GM11168 (cell line): ENCODE measurements around the gene POLR3A.

Experiments
- in situ Hi-C: fragments of 300-500 bp; cut with MboI; formaldehyde crosslinking; loops from one replicate; pipeline ENCODE4 v1.12.0; 2022; ENCODE audit warnings: low sequenced_read_pairs; ENCODE audit not compliant: unreplicated experiment

The POLR3A gene

DNA sequence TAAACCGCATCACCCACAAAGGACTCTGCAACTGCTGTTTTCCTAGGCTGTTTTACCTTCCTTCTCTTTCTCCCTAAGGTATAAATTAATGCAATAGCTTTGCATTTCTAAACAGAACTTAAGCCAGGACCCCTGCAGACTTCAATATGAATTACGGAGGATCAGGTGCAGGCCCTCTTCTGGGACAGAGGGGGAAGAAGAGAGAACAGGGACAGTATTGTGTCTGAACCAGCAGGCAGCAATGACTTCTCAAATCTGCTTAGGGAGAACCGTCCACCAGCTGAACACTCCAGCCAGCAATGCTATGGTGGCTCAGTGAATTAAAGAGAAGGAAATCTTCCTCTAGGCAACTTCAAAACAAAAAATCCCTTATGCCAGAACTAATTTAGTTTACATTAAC is 35.7 kb downstream of the POLR3A start:
- in situ Hi-C loops: no loop called here

GRCh38 chr10:77989081-77989724 is 40.1 kb downstream of the POLR3A start:
- in situ Hi-C loops: no loop called here

DNA sequence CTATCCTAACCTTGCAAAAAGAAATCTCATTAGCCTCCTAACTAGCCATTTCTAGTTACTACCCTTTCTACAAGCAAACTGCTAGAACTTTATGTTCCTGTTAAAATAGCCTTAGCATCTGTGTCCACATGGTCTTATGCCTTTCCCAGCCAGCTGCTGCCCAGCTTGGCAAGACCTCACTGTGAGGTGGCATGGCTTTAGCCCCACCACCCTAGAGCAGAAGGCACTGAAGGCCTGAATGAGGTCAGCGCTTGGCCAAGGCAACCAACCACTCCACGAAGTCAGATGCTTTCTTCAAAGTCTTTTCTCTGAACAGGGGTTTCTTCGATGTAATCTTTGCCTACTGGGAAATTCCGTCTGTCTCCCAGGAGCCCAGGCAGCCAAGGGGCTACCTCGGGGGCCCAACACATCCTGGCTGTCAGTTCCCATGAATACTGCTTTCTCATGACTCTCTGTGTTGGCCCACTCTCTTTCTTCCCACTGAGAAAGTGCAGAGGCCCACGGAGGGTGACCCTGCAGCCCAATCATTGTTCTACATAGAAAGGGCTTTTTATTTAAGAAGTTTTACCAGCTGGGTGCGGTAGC is 41.6 kb downstream of the POLR3A start:
- in situ Hi-C loops: no loop called here

- in situ Hi-C loops: no loop called here
These were observed 44.3 kb downstream of the POLR3A start for GRCh38 chr10:77984986-77985385.

GRCh38 chr10:77983384-77984341 is 45.7 kb downstream of the POLR3A start:
- in situ Hi-C loops: no loop called here

- in situ Hi-C loops: no loop called here
These were observed 48.0 kb downstream of the POLR3A start for GRCh38 chr10:77981281-77981680.

- in situ Hi-C loops: no loop called here
These were observed 50.1 kb downstream of the POLR3A start for GRCh38 chr10:77979221-77979620.

DNA sequence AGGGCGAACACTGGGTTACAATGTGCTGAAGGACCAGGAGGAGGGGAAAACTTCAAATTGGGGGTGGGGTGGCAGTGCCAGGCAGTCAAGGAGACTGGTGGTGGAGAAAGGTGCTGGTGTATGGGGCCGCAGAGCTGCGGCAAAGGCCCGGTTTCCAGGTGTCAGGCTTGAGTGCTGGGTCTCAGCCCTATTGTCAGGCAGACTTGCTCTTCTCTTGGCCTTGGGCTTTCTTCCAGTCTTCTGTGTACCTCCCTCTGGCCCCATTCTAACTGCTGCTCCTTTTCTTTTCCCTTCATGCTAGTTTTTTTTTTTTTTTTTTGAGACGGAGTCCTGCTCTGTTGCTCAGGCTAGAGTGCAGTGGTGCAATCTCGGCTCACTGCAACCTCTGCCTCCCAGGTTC is 51.0 kb downstream of the POLR3A start:
- in situ Hi-C loops: no loop called here

DNA sequence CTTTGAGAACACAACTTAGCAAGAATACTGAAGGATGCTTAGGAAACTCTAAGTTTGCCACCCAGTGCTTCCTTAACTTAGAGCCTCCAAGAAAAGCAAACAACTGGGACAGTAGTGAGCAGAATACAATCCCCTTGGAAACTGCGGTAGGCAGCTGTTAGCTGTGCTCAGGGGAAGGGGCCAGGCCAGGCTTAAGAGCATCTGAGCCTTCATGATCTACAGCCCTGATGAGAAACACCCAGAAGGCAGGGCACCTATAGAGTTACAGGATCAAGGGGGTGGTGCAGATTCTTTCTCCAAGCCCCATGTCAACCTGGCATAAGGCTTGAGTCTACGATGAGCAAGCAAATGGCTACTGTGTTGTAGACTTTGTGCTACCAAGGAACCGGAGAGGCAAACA is 51.4 kb downstream of the POLR3A start:
- in situ Hi-C loops: no loop called here

- in situ Hi-C loops: no loop called here
These were observed 52.3 kb downstream of the POLR3A start for GRCh38 chr10:77977016-77977415.

DNA sequence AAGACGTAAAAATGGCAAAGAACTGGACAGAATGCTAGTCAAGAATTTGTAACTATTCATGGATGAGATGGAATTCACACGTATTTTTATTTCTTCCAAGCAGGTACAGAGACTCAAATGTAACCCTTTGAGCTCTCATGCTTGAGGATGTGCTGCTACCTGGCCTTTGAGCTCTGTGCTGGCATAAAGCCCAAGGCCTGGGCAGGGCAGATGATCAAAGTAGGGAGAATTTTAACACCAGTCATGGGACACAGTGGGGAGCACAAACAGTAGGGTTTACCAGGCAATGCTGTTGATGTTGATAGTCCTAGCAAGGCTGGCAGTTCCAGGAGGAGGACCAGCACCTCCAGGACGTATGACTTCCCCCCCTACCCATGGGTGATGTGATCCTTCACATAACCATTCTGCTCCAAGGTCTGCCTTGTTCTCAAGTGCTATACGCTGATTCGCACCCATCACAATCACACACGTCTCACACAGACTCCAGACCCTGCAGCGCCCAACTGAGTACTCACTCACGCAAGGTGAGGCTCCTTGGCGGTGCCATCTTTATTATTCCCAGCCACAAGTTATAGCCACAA is 54.1 kb downstream of the POLR3A start:
- in situ Hi-C loops: no loop called here

DNA sequence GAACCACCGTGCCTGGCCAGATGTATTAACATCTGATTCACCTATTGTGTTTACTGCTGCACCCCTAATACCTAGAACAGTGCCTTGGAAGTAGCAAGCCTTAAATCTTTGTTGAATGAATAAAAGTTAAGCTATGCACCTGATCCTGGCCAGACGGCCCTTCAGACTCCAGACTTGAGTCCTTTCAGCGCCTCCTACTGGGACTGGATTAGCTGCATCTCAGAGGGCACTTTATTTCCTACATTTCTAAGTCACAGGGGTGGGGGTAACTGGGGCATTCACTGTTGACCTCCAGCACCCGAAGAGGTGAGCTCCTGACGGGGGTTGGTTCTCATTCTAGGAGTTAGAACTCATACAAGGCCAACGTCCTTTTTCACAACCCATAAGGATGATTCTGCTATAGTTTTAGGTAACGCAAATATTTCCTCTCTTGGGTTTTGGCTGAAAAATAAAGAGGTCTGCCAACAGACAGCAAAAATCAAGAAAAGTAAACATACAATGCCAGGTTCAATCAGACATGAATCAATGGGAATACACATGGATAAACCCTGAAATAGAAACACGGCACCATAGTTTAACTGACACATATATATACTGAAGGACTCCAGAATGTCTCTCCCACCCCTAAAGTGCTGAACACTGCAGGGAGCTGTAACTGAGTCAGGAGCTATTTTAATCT is 54.8 kb downstream of the POLR3A start:
- in situ Hi-C loops: no loop called here

DNA sequence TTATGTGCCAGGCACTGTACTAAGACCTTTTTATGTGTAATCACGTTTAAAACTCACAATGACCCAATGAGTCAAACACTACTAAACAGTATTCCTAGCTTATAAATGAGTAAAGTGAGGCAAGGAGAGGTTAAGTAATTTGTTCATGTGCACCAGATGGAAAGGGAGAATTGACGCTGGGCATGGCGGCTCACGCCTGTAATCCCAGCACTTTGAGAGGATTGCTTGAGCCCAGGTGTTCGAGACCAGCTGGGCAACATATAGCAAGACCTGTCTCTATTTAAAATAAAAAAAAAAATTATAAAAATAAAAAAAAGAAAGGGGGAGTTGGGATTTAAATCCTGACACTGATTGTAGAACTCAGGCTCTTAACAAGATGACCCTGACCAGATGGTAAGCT is 56.0 kb downstream of the POLR3A start:
- in situ Hi-C loops: no loop called here

- in situ Hi-C loops: no loop called here
These were observed 57.2 kb downstream of the POLR3A start for GRCh38 chr10:77972148-77972547.

GRCh38 chr10:77971804-77972144 is 57.5 kb downstream of the POLR3A start:
- in situ Hi-C loops: no loop called here

DNA sequence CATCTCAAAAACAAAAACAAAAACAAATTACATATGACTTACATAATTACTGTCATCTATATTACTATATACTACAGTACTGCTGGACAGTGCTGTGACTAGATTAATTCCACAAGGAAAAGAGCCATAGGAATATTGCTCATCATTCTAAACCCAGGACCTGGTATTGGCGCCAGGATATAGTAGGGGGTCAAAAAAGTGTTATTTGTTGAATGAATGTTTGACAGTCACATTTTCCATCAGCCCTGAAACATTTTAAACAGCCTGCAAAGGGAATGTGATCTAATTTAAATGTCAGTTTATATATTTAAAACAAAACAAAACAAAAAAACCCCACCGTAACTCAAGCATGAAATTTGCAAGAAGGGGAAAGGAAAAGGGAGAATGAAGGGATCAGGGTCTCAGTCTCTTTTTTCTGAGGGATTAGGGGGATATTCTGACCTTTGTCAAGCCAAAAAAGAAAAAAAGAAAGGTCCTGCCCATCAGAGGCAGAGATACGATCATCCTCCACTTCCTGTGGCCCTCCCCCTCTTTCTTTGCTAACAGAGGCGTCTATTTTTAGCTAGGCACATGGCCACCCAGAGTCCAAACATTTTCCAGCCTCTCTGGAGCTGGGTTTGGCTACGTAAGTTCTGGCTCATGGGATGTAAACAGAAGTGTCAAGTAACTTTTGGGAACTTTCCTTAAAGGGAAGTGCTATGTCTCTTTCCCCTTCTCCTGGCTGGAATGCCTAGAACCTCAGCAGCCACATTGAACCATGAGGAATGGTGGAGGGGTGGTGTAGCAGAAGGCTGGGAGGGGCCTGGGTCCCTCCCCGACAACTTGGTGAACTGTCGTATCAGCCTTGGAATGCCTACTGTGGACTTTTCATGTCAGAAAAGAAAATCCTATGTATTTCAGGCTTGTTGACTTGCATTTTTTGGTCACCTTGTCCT is 58.2 kb downstream of the POLR3A start:
- in situ Hi-C loops: no loop called here

DNA sequence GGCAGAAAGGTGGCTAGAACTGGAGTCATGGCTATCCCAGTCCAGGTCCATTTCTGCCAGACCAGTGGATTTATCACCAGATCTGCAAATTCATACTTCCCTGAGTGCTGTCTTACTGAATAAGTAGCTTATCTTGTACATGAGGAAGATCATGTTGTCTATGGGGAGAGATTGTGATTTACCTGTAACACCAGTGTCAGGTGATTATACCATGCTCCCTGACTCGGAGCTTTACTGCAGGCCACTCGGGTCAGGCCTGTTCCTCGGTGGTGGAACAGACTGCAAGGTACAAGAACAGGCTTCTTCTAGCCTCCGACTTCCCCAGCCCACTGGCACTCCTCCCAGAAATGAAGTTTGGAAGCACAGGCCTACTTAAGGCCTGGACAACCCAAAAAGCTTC is 60.2 kb downstream of the POLR3A start:
- in situ Hi-C loops: no loop called here

DNA sequence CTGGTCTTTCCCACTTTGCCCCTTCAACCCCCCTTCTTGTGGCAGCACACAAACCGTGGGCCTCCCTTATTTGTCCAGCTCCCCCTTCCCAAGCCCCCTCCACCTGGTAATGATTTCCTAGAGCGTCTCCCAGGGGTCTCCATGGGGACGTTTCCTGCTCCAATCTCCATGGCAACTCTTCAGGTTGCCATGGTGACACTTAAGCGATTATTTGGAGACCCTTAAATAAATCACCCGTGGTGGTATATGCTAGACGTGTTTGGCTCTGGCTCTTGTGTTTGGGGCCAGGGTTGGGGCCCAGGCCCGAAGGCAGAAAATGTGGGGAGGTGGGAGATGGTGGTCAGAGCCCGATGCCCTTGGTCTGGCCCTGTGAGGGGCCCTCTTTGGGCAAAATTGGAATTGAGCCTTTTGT is 61.7 kb downstream of the POLR3A start:
- in situ Hi-C loops: no loop called here

- in situ Hi-C loops: no loop called here
These were observed 64.0 kb downstream of the POLR3A start for GRCh38 chr10:77965294-77965693.
